ENCODE data around the gene ZRANB3. TPM values are rescaled to one million over a fixed set of nuclear protein-coding genes. Genes with fewer than 3 reads are reported as not detected.

ZRANB3 gene
- total RNA-seq, 1 experiment from 2014 or later, result 12.0 TPM

DNA sequence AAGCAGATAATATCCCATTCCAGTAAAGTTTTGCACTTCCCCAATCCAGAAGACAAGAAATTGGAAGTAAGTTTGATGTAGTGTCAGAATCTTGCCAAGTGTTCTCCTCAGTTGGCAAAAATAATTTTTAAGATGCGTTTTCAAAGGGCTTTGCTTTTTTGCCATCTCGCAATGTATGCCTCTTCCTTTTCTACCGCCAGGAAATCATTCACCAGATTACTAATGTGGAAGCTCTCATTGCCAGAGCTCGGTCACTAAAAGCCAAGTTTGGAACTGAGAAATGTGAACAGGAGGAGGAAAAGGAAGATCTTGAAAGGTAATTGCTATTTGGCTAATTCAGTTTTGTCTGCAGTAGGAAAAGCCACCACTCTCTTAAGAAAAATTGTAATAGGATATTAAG, 368.2 kb downstream of the ZRANB3 start:
- no peaks in the 10 kb centered on the region for H3K4me1 ChIP-seq (ENCODE audit: control insufficient read depth in 1 of 2, insufficient read depth in 2 of 2, low read length in 2 of 2)
- ChIA-PET POLR2A (no interaction called here), RAD21 (ENCODE audit: low non-redundant PET in 1 of 2, low total read pairs in 2 of 2, uncharacterized antibody in 2 of 2, unreplicated experiment in 2 of 2) (no interaction called here), CTCF (no interaction called here)
- H4K20me1 ChIP-seq (ENCODE audit: insufficient read depth), result no peaks in the 10 kb centered on the region
- TF ChIP-seq SIN3A (IDR thresholded peaks at IDR 0.05; ENCODE audit: low read depth), result no peak
- TF ChIP-seq FOSL1 (IDR thresholded peaks at IDR 0.05; ENCODE audit: low read depth), result no peak
- no peak for TF ChIP-seq YY1 (IDR thresholded peaks at IDR 0.05; ENCODE audit: extremely low read depth, insufficient replicate concordance, low read depth, low read length)
- TF ChIP-seq POLR2AphosphoS5 (IDR thresholded peaks at IDR 0.05; ENCODE audit: low read depth, low read length), result no peak
- no peak for TF ChIP-seq REST (IDR thresholded peaks at IDR 0.05; ENCODE audit: low read depth)
- no peak for TF ChIP-seq JUND (IDR thresholded peaks at IDR 0.05)
- TF ChIP-seq SP1 (IDR thresholded peaks at IDR 0.05; ENCODE audit: low read depth), result no peak
- no peak for TF ChIP-seq EZH2 (IDR thresholded peaks at IDR 0.05)
- no peak for TF ChIP-seq ZNF274 (IDR thresholded peaks at IDR 0.05; ENCODE audit: low read depth, low read length)
- TF ChIP-seq ELF1 (IDR thresholded peaks at IDR 0.05; ENCODE audit: borderline replicate concordance, low read depth), result no peak
- no peak for TF ChIP-seq TCF7L2 (IDR thresholded peaks at IDR 0.05; ENCODE audit: borderline replicate concordance, extremely low read depth, insufficient read depth, insufficient read length)
- TF ChIP-seq CTCF (IDR thresholded peaks at IDR 0.05 in 2 of 3, conservative IDR thresholded peaks at IDR 0.05 in 1 of 3; ENCODE audit: borderline replicate concordance in 1 of 3, insufficient read depth in 1 of 3, low read depth in 2 of 3, low read length in 2 of 3), result no peak
- TF ChIP-seq EGR1 (IDR thresholded peaks at IDR 0.05; ENCODE audit: low read depth), result no peak
- TF ChIP-seq ZFX (IDR thresholded peaks at IDR 0.05), result no peak
- TF ChIP-seq POLR2A (IDR thresholded peaks at IDR 0.05; ENCODE audit: borderline replicate concordance, extremely low read depth, insufficient read depth, insufficient read length), result no peak
- TF ChIP-seq, protein P1, sequence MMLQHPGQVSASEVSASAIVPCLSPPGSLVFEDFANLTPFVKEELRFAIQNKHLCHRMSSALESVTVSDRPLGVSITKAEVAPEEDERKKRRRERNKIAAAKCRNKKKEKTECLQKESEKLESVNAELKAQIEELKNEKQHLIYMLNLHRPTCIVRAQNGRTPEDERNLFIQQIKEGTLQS (IDR thresholded peaks at IDR 0.05), result no peak
- no peak for TF ChIP-seq EZH2phosphoT487 (IDR thresholded peaks at IDR 0.05; ENCODE audit: borderline replicate concordance)
- TF ChIP-seq CEBPB (IDR thresholded peaks at IDR 0.05; ENCODE audit: low read depth), result no peak
- no peak for TF ChIP-seq SRF (IDR thresholded peaks at IDR 0.05; ENCODE audit: low read depth)
- no peak overlapping the region for H3K4me3 ChIP-seq (replicated peaks in 1 of 2; ENCODE audit: low read depth in 1 of 2, low read length in 2 of 2)
- H2AFZ ChIP-seq (ENCODE audit: low read depth, low read length, poor library complexity, severe bottlenecking), result no peak overlapping the region
- H3K79me2 ChIP-seq (ENCODE audit: insufficient read depth, low read length), result no peaks in the 10 kb centered on the region; the same call in 1 of the 2 replicates
- no peaks in the 10 kb centered on the region for H3K9me2 ChIP-seq (ENCODE audit: insufficient read depth)
- DNase-seq (ENCODE audit: low read depth, low spot score) (no peak), ATAC-seq (no peak)
- no peak overlapping the region for H3K27ac ChIP-seq (ENCODE audit: low read depth, low read length)
- intact Hi-C loops (cut with micrococcal nuclease), result loop anchor here (10.0 kb wide), 1 partner anchor 158 kb away; no protein-coding TSS in a partner anchor
- H3K4me2 ChIP-seq (ENCODE audit: low read length), result no peak overlapping the region
- peaks cover 0 to 11% of the 10 kb centered on the region in 2 experiments; a peak in 2 of 4 replicates for H3K36me3 ChIP-seq (ENCODE audit: control insufficient read depth in 1 of 2, insufficient read depth in 2 of 2, low read length in 2 of 2)
- no TSS peak for BruUV-seq (replicated peaks)
- no peak overlapping the region for H3K9ac ChIP-seq (ENCODE audit: low read length)
- no peaks in the 10 kb centered on the region for H3K27me3 ChIP-seq (ENCODE audit: insufficient read depth, low read length)
- no peaks in the 10 kb centered on the region for H3K9me3 ChIP-seq (ENCODE audit: control insufficient read depth in 1 of 2, insufficient read depth in 1 of 2, low read depth in 1 of 2, low read length in 2 of 2)

Measured in HCT116 (cell line).